Pancreas (tissue), 10 donors: ENCODE results near the gene RUNDC3A. TPM values are rescaled to one million over a fixed set of nuclear protein-coding genes. Genes with fewer than 3 reads are reported as not detected.

ENCODE experiments used
- ATAC-seq, 4 donors: fragments of 200-7000 bp; cut with Tn5 transposase; one replicate each; pipeline versions ENCODE4 v1.8.0 to v1.9.1; 2020; ENCODE audit warnings: mild to moderate bottlenecking in 4 of 4, moderate library complexity in 4 of 4
- DNase-seq, 6 donors: peaks; one replicate each; pipeline ENCODE4 v3.0.0-alpha.2; 2020
- FAIRE-seq: peaks from 2 replicates; lab custom pipeline; 2012; peaks lifted over from hg19 to GRCh38; lab: Jason Lieb, UNC
- H3K27ac ChIP-seq, 4 donors: fragments of 200-600 bp; sonication (generic); 1 replicate in 3 of 4; 2 replicates in 1 of 4; pipeline versions ENCODE4 v1.5.0 to v1.8.0; 2020
- H3K27me3 ChIP-seq, 4 donors: fragments of 200-600 bp; one replicate each; pipeline ENCODE4 v1.8.0; 2021
- H3K36me3 ChIP-seq, 3 donors: fragments of 200-600 bp; sonication (generic) in 1 of 3; one replicate each; pipeline versions ENCODE4 v1.5.0 to v1.8.0; 2020 to 2021
- H3K4me1 ChIP-seq, 3 donors: fragments of 200-600 bp; one replicate each; pipeline ENCODE4 v1.8.0; 2021
- H3K4me3 ChIP-seq, 4 donors: fragments of 200-600 bp; sonication (generic) in 2 of 4; one replicate each; pipeline versions ENCODE4 v1.5.0 to v1.8.0; 2020 to 2021
- H3K9me3 ChIP-seq, 4 donors: fragments of 200-600 bp; one replicate each; pipeline ENCODE4 v1.8.0; 2021
- CTCF ChIP-seq, 4 donors: fragments of 200-600 bp; sonication (generic) in 3 of 4; IDR thresholded peaks; one replicate each; pipeline versions ENCODE4 v1.5.0 to v1.8.0; 2021; ENCODE audit warnings: antibody characterized with exemption in 4 of 4
- WGBS, 2 donors: extraction: QIAGEN DNeasy Blood & Tissue Kit; methylation state at CpG; one replicate each; pipeline ENCODE4 v1.1.7; 2013; 5-methylcytosine and 5-hydroxymethylcytosine counted together
- intact Hi-C, 3 donors: fragments of 100-400 bp; cut with DNase I; formaldehyde crosslinking; loops; one replicate each; pipeline versions ENCODE4 v1.11.1 to v1.14.2; 2022
- polyA plus RNA-seq, 2 donors: library from polyadenylated mRNA; stranded (reverse); fragments of 200-250 nt; gene quantifications; one replicate each; pipeline ENCODE4 v1.2.3, GENCODE V29; 2013
- total RNA-seq, 6 donors: library from RNA; stranded (reverse); fragmentation: NEBNext Ultra II Directional in 4 of 6; extraction: Animal tissue kit (Norgen Biotek cat#: 25700) in 4 of 6; gene quantifications; one replicate each; pipeline versions ENCODE4 v1.2.1 to v1.2.4, GENCODE V29; 2021 to 2023
- donor health status: healthy with polysubstance abuse.
- donor health status: DM: no; HTN: no; CAD: no; lungs with moderate emphysema.
- donor health status: DM: no; HTN: no; CAD: no.
- donor health status: control.
- donor health status: control.
- donor health status: Bipolar disorder and iron deficiency.
- donor health status: DM: yes; HTN: yes; CAD: no.
- donor health status: DM: no; HTN: no; CAD: no.
- donor health status: DM: no; HTN: no; CAD: no.
- donor health status: DM: yes; HTN: yes; CAD: no.

Gene RUNDC3A
- total and polyA plus RNA-seq, 8 donors, result 0.56 to 59.4 (median 4.1) TPM

- no peak overlapping the region for H3K27ac ChIP-seq
- H3K36me3 ChIP-seq, result peaks cover 4 to 14% (median 6%) of the 10 kb centered on the region in 3 donors
- FAIRE-seq (no peak), ATAC-seq (no peak), DNase-seq (peak in 1 of 6 donors; percentile 61)
- H3K4me3 ChIP-seq, result no peak overlapping the region
- no peaks in the 10 kb centered on the region for H3K9me3 ChIP-seq
- no peaks in the 10 kb centered on the region for H3K27me3 ChIP-seq
- WGBS, 2 donors, result 84 to 88% methylated on average over 17 of the region's 17 CpGs
- intact Hi-C loops, result no loop called here
- no peaks in the 10 kb centered on the region for H3K4me1 ChIP-seq
- no peak for TF ChIP-seq CTCF (IDR thresholded peaks at IDR 0.05)
Measured at GRCh38 chr17:44355642-44356099, 47.3 kb downstream of the RUNDC3A start.

DNA sequence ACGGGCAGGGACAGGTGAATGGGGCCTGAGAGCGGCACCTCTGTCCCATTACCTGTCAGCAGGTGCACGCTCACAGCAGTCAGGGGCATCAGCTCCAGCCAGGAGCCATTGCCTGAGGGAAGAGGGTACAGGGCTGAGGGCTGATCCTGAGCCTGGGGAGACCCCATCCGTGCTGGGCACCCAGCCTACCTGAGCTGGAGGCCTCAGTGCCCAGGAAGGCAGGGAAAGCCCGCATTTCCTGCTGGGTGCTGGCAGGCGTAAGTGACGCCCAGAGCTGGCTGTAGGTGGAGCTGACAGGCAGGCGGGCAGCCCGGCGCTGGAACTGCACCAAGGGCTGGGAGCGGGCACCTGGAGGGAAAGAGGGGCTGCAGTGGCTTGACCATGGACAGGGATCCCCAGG is 47.8 kb downstream of the RUNDC3A start:
- WGBS, 2 donors, result 72 to 83% methylated on average over 11 of the region's 11 CpGs
- DNase-seq, result peak in 1 of 6 donors; percentile 62
- intact Hi-C loops, result no loop called here
- FAIRE-seq, result no peak
- H3K36me3 ChIP-seq, result peaks cover 2 to 9% (median 4%) of the 10 kb centered on the region in 3 donors
- TF ChIP-seq CTCF (IDR thresholded peaks at IDR 0.05), result no peak
- H3K4me1 ChIP-seq, result no peaks in the 10 kb centered on the region
- ATAC-seq, result no peak
- H3K9me3 ChIP-seq, result no peaks in the 10 kb centered on the region
- no peak overlapping the region for H3K4me3 ChIP-seq
- no peak overlapping the region for H3K27ac ChIP-seq
- no peaks in the 10 kb centered on the region for H3K27me3 ChIP-seq

DNA sequence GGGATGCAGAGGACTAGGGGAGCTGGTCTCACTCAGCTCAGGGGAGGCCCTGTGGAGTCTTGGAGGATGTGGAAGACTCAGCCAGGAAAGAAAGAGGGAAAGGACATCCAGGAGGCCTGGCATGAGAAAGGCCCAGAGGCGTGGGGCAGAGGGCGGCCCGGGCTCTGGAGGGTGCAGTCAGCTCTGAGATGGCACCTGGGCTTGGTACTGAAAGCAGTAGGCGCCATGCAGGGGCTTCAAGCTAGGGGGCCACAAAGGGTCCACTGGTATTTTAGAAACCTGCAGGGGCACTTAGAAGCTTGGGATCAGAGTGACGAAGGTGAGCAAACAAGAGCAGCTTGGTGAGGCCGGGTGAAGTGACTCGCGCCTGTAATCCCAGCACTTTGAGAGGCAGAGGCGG is 49.7 kb downstream of the RUNDC3A start:
- 75 to 83% methylated on average over 9 of the region's 9 CpGs for WGBS, 2 donors
- Histone ChIP-seq H3K36me3 (no peaks in the 10 kb centered on the region), H3K9me3 (no peaks in the 10 kb centered on the region), H3K4me1 (no peaks in the 10 kb centered on the region), H3K4me3 (no peak overlapping the region), H3K27ac (no peak overlapping the region), H3K27me3 (no peaks in the 10 kb centered on the region)
- DNase-seq (no peak), ATAC-seq (no peak), FAIRE-seq (no peak)
- intact Hi-C loops, result no loop called here
- no peak for TF ChIP-seq CTCF (IDR thresholded peaks at IDR 0.05)

- H3K4me3 ChIP-seq, result no peak overlapping the region
- FAIRE-seq (no peak), DNase-seq (no peak), ATAC-seq (no peak)
- WGBS, 2 donors, result 67 to 74% methylated on average over 6 of the region's 6 CpGs
- H3K27ac ChIP-seq, result no peak overlapping the region
- H3K36me3 ChIP-seq, result no peaks in the 10 kb centered on the region
- H3K4me1 ChIP-seq, result no peaks in the 10 kb centered on the region
- intact Hi-C loops, result no loop called here
- H3K27me3 ChIP-seq, result no peaks in the 10 kb centered on the region
- H3K9me3 ChIP-seq, result no peaks in the 10 kb centered on the region
- no peak for TF ChIP-seq CTCF (IDR thresholded peaks at IDR 0.05)
Measured at GRCh38 chr17:44359006-44359405, 50.6 kb downstream of the RUNDC3A start.

DNA sequence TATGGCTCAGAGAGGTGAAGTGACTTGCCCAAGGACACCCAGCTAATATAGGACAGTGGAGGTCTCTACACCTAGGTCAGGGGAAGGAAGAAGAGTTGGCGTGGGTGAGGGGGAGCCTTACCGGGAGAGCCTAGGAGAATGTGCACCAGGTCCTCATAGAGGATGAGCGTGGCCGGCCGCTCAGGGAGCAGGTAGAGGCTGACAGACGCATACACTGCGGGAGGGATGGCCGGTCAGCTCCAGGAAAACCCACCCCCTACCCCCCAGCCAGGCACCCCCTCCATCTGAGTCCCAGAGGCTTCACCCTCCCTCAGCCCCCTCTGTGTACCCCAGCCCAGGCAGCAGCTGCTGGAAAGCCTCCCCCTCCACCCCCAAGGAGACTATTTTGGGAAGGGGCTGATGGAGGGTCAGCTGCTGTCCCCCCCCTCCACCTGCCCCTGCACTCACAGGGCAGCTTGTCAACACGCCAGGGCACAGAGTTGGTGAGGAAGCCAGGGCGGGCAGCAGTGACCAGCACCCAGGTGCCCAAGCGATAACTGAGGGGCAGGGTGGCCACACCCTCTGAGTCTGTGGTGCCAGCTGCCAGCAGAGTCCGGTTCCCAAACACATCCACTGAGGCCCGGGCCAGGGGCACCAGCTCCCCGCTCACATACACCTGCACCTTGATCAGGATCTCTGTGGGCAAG is 51.2 kb downstream of the RUNDC3A start:
- 69 to 76% methylated on average over 14 of the region's 14 CpGs for WGBS, 2 donors
- no peak for ATAC-seq
- no peak for FAIRE-seq

More for the DNA sequence above, 51.2 kb downstream of the RUNDC3A start:
- Histone ChIP-seq H3K36me3 (no peaks in the 10 kb centered on the region), H3K4me3 (no peak overlapping the region), H3K27ac (no peak overlapping the region), H3K9me3 (no peaks in the 10 kb centered on the region), H3K27me3 (no peaks in the 10 kb centered on the region), H3K4me1 (no peaks in the 10 kb centered on the region)
- peak in 2 of 6 donors; percentile 16 to 51 for DNase-seq
- TF ChIP-seq CTCF (IDR thresholded peaks at IDR 0.05), result no peak
- intact Hi-C loops, result no loop called here
